Ramos (cell line): Measurements from ENCODE around the gene FKBP5.

Experiments used
- in situ Hi-C: fragments of 300-500 bp; cut with MboI; formaldehyde crosslinking; loops from one replicate; pipeline ENCODE4 v1.14.3; 2022; ENCODE audit warnings: low sequenced_read_pairs; ENCODE audit not compliant: unreplicated experiment

Gene FKBP5

DNA sequence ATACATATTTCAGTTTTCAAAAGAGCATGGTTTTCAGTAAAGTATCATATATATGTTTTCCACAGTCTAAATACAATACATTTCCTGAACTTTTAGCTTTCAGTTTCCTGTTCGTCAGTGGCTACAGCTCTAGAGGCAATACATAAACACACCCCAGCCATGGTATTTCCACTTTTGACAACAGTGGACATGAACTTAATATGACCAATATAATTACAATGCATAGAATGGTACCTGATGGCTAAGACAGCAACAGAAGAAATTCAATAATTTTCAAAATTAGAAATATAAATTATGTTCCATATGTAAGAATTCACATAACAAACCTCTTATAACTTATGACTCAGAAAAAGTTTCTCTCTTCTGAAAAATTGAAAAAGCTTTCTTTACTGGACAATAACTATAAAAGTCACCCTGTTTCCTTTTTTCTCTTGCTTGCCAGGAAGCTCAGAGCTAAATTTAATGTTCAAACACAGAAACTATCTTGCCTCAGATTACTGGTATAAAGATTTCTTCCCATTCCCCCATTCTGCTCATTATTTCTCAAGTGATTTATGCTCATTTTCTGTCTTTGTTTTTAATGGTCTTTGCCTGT lies 19.2 kb downstream of the FKBP5 start:
- in situ Hi-C loops, result no loop called here

DNA sequence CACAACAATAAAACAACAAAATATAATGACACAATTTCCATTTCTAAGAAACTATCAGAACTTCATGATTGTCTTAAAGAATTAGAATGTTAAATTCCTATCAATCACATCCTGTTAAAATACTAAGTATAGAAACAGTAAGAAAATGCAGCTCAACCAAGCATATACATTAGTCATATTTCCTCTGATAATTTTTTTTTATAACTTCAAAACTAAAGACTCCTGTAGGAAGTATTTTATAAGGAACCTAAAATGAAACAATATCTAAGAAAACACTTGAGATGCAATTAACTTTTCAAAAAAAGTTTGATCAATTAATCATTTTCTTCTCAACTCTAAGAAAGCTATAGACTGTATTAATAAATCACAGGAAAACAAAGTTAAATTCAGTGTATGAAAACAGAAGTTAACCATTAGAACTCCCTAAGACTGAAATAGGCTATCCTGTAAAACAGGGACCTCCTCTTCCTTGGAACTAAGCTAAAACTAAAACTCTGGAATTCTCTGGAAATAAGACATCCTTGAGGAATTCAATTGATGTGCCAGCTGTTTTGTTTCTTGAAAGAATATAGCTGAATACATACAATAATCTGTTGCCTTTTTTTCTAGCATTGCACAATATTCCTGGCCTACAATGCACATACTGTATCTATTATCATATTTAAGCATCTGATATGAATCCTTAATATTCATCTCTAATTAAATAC lies 19.8 kb downstream of the FKBP5 start:
- in situ Hi-C loops, result no loop called here

DNA sequence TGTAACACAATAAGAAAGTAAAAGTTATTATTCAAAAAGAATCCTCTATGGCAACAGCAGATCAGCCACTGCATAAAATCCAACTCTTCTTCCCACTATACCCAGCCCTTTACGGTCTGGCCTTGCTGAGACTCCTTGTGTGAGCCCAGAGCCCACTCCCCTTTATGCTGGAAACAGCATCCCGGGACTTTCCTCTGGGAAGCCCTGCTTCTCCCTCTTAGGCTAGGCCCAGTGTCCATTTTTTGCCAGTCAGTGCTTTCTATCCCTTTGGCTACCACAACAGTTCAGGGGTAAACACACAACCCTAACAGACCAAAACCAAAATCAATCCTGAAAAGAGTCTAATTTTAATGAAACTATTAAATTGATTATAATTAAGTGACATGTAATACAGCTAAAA lies 20.6 kb downstream of the FKBP5 start:
- in situ Hi-C loops, result no loop called here

DNA sequence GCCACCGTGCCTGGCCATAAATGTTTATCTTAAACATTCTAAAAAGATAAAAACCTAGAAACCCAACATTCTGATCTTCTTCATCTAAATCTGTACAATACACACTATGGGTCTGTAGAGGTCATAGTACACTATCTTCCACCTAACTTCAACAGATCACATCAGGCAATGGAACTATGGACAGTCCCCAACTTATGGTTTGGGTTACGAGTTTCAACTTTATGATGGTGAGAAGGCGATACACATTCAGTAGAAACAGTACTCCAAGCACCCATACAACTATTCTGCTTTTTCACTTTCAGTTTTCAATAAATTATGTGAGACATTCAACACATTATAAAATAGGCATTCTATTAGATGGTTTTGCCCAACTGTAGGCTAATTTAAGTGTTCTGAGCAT lies 23.1 kb downstream of the FKBP5 start:
- in situ Hi-C loops, result no loop called here

DNA sequence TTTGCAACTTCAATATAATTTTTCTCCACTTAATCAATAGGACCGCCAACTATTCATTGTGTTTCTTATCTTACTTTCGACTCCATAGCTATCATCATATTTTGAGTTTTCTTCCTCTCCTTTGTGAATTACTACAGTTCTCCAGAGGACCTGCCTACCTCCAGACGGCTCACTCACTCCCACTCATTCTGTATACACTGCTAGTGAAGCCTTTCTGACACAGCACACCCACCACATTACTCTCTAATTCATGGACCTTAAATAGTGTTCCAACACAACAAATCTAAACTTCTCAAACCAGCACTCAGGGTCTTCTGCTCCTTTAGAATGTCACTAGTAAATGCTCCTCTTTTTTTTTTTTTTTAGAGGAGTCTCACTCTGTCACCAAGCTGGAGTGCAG lies 23.8 kb downstream of the FKBP5 start:
- in situ Hi-C loops, result no loop called here

DNA sequence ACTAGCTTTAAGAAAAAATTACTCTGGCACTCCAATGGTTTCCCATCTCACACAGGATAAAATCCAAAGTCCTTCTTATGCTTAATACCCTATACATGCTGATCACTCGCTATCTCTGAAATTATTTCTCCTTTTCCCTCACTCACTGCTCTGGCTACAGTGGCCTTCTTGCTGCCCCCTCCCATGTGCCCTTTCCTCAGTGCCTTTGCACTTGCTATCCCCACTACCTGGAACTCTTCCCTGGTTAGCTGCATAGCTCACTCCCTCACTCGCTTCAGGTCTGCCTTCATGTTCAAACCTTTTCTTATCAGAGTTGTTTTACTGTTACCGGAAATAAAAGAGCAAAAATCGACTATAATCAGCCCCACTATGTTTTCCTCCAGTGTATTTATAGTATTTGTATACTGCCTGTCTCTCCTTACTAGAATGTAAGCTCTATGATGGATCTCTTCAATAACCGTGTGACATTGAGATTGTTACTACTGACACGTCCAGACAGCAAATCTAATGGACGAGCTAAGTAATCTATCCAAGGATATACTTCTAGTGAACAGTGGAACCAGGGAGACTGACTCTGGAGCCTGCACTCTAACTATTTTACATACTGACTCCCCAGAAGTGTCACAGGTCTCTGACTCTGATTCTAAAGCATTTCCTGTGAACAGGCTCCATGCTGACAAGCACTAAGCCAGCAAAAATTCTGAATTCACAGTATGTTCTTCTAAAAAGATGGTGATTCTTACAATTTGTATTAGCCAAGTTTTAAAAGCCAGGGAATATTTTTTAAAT lies 25.1 kb downstream of the FKBP5 start:
- in situ Hi-C loops, result no loop called here

DNA sequence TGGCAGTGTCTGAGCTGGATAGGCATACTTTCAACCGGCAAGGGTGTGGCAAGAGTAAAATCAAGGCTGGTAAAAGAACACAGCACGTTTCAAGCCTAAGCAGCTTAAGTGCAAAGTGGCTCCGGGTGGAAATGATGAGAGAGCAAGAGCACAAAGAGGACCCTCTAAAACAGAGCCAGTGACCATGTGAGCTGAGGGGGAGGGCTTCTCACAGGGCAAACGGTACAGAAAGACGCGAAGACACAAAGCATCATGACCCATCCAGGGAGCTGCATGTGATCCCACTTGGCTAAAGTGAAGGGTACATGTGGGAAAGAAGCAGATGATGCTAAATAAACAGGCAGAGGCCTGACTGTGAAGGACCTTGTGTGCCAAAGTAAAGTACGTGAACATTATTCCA lies 25.7 kb downstream of the FKBP5 start:
- in situ Hi-C loops, result no loop called here

DNA sequence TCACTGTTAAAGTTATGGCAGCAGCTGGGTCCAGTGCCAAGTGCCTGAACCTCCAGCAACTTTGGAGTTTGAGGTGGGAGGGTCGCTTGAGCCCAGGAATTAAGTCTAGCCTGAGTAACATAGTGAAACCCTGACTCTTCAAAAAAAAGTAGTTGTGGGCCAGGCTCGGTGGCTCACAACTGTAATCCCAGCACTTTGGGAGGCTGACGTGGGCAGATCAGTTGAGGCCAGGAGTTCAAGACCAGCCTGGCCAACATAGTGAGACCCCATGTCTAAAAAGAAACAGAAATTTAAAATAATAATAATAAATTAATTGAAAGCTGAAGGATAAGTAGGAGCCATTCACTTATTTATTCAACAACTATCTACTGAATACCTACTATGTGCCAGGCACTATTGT lies 33.8 kb downstream of the FKBP5 start:
- in situ Hi-C loops, result no loop called here

DNA sequence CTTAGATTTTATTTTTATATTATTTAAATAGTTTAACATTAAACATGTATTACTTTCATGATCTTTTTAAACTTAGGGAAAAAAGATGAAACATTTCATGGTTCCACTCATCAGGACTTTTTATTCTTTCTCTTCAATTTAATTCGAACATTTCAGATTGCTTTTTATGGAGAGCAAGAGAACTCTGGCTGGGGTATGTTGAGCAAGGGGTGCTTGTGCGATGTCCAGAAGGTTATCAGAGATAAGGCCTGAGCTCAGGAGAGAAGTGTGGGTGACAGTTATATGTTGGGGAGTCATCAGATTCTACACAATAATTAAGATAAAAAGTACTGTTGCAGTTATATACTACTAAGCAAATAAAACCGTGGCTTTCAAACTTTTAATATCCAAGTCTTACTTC lies 37.5 kb downstream of the FKBP5 start:
- in situ Hi-C loops, result no loop called here

DNA sequence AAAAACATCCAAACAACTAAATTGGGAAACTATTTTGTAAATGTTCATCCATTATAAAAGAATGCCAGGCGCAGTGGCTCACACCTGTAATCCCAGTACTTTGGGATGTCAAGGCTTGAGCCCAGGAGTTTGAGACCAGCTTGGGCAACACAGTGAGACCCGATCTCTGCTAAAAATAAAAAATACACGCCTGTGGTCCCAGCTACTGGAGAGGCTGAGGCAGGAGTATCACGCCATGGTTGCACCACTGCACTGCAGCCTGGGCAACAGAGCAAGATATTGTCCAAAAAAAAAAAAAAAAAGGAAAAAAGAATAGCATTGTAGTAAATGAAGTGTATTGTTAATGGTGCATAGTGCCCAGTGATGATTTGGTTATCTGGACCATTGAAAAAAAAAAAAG lies 38.7 kb downstream of the FKBP5 start:
- in situ Hi-C loops, result no loop called here

DNA sequence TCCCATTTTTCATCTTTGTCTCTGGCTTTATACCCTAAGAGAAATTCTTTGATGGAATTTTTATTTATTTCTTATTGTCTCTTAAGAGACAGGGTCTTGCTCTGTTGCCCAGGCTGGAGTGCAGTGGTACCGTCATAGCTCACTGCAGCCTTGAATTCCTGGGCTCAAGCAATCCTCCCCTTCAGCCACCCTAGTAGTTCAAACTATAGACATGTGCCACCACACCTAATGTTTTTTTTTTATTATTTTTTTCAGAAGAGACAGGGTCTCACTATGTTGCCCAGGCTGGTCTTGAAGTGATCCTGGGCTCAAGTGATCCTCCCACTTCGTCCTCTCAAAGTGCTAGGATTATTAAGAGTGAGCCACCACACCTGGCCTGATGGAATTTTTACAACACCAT lies 40.5 kb downstream of the FKBP5 start:
- in situ Hi-C loops, result no loop called here

DNA sequence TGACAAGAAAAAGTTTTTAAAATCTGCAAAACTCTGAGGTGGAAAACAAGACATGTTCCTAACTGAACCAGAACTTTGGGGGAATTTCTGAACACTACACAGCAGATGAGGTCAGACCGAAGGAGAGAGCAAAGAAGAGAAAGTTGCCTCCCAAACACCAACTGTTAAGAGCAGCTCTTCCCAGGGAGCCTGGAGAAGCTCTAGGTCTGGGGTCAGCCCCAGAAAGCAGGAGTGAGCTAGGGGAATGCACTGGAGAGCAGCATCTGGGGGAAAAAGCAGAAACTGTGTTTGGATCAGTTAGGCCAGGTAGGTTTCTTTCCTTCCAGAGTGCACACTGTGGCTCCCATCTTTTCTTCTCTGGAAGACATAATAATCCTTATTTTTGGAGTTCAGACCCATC lies 41.3 kb downstream of the FKBP5 start:
- in situ Hi-C loops, result no loop called here

DNA sequence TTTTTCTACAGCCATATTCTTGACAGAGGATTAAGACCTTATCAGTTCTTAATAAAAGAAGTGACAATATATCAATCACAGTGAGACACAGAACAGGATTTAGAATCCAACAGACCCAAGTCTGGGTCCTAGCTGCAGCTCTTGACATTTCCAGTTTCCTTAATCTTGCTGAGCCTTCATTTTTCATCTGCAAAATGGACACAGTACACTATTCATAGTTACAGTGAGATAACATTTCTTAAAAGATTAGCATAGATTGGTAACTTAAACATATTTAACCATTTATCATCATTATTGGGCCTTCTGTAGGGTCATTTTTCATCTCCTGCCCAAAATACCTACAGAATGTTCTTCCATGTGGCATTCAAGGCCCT lies 45.6 kb downstream of the FKBP5 start:
- in situ Hi-C loops, result no loop called here

DNA sequence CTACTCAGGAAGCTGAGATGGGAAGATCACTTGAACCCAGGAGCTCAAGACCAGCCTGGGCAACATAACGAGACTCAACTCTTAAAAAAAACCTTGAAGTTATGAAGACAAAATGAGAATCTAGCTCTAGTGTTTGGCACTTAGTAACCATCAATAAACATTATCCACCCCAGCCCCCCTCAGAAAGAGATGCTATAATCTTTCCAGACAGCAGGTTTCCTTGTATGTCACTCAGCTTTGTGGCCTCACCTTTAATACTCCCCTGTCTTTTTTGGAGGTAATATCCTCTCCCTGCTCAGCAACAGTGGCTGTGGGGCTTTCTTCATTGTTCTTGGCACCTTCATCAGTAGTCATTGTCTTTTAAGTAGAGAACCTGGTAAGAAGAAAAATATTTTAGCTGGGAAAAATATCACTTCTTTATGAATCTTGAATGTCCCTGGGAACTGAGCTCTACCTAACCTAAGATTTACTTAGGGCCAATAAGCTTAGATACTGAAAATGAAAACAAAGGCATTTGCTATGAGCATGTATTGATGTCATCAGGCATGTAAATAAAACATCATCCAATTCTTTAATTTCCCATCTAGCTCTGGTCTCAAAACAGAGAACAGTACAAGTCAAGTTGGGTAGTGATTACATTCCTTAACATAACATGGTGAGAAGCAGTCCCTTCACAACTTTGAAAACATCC lies 46.1 kb downstream of the FKBP5 start:
- in situ Hi-C loops, result no loop called here

DNA sequence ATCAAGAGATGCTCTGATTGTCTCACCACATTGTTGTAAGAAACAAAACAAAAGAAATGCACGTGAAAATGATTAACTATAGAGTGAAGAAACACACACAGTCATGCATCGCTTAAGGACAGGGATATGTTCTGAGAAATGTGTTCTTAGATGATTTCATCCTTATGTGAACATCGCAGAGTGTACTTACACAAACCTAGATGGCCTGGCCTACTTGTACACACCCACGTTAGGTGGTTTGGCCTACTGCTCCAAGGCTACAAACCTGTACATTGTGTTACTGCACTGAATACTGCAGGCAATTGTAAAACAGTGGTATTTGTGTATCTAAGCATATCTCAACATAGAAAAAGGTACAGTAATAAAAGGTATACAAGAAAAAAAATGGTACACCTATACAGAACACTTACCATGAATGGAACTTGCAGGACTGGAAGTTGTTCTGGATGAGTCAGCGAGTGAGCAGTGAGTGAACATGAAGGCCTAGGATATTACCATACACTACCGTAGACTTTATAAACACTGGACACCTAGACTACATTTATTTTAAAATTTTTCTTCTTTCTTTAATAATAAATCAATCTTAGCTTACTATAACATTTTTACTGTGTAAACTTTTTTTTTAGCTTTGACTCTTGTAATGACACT lies 48.6 kb downstream of the FKBP5 start:
- in situ Hi-C loops, result no loop called here

DNA sequence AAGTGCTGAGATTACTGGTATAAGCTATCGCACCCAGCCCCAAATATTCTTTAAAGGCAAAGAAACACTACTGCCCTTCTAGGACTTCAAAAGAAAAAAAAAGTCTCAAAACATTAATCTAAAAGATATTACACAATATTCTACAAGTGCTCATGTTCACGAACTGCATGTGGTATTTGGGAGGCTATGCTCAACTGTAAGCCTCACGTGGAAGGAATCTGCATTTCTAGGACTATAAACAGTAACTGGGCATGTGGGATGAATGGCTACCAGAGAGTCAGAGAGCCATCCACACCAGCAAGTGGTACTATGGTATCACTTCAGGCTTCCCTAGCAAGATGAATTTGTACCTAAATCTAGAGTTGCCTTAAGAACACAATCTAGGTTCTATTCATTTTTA lies 50.0 kb downstream of the FKBP5 start:
- in situ Hi-C loops, result no loop called here

DNA sequence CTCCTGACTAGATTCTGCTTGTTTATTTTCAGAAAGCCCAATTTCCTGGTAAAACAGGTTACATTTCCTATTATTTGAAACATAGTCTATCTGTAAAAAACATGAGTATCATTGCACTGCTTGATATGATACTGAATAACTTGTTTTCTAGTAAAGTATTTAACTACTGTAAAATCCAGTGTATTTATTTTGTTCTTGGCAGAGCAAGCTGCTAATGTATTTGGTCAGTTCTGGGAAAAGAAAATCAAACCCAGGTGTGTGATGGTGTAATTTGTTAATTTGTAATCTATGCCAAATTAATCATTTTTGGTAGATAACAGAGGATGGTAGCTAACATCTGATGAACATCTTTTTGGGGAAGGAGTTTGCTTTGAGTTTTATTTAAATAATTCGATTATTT lies 50.8 kb downstream of the FKBP5 start:
- in situ Hi-C loops, result no loop called here

DNA sequence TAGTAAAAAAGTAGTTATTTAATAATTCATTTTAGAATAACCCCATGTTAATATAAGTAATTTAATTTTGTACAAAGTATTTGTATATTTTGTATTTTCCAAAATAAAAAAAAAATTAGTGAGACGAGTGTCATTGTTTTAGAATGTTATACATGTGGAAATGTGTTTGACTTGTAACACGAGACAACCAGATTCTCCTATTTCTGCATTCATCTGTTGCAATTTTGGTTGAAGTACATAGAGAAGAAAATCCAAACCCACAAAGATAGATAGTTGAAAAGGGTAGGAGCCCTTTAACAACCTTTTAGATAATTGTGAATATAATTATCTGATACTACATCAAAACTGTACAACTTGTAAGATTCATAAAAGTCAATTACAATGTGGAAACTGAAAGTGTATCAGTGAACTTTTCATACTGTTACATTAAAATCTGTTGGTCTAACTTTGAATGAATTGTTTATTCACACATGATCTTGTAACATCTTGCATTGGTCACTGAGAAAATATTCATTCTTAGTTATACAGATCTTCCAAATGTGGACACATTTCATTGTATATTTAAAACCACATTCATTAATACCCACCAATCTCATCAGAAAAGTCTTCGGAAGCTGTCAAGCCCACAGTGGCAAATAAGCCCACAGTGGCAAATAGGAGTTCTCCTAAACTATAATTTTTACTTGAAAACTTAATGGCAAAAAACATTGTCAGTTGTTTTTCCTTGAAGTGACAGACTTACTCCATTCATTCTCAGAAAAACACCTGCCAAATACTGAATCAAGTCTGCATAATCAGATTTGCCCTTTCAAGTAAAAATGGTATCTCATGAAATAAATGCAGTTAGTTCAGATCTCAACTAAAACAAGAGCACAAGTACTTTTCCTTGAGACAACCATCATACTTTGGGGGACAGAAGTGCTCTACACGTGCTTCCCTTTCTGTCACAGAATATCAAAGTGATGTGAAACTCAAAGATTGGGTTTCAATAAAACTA lies 52.8 kb downstream of the FKBP5 start:
- in situ Hi-C loops, result no loop called here

DNA sequence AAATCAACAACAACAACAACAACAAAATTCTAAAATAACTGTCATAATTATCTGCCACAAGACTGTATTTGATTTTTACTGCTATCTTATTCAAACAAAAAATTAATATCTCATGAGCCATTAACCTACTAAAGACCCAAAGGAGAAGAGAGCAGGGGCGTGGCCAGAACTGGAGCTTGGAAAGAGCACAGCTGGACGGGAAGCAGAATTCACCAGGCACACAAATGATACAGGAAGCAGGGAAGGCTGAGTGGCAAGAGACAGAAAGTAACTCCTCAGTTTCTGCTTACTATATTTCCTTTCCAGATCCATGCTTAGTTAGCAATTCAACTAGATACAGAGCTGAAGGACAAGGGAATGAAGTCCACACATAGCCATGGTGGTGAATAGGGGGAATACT lies 54.4 kb downstream of the FKBP5 start:
- in situ Hi-C loops, result no loop called here
